Smooth muscle cell (in vitro differentiated cells): ENCODE measurements around the gene TBX1. TPM values are rescaled to one million over a fixed set of nuclear protein-coding genes. Genes with fewer than 3 reads are reported as not detected.

ENCODE experiments used
- DNase-seq: peaks from one replicate; lab custom pipeline; 2025; ENCODE audit not compliant: unreplicated experiment; lab: John Stamatoyannopoulos, UW
- H2AFZ ChIP-seq: fragments of 200-600 bp; sonication (generic); 2 replicates; pipeline ENCODE4 v1.6.0; 2016; ENCODE audit warnings: antibody characterized with exemption, low read depth, mild to moderate bottlenecking
- H3F3A ChIP-seq: fragments of 200-600 bp; sonication (generic); 2 replicates; pipeline ENCODE4 v1.6.0; 2017; ENCODE audit warnings: antibody characterized with exemption, low read depth
- H3K27ac ChIP-seq: fragments of 200-600 bp; sonication (generic); 2 replicates; pipeline ENCODE4 v1.5.1; 2016; ENCODE audit warnings: low read depth, mild to moderate bottlenecking
- H3K27me3 ChIP-seq: fragments of 200-600 bp; sonication (generic); 2 replicates; pipeline ENCODE4 v1.6.1; 2016; ENCODE audit warnings: low read depth, mild to moderate bottlenecking
- H3K36me3 ChIP-seq: fragments of 200-600 bp; sonication (generic); 2 replicates; pipeline ENCODE4 v1.5.1; 2016; ENCODE audit warnings: low read depth
- H3K4me1 ChIP-seq: fragments of 200-600 bp; sonication (generic); 2 replicates; pipeline ENCODE4 v1.5.1; 2016; ENCODE audit warnings: low read depth
- H3K4me2 ChIP-seq: fragments of 200-600 bp; sonication (generic); 2 replicates; pipeline ENCODE4 v1.6.0; 2016; ENCODE audit warnings: mild to moderate bottlenecking
- H3K4me3 ChIP-seq: fragments of 200-600 bp; sonication (generic); 2 replicates; pipeline ENCODE4 v1.5.1; 2016; ENCODE audit warnings: mild to moderate bottlenecking
- H3K79me2 ChIP-seq: fragments of 200-600 bp; sonication (generic); 2 replicates; pipeline ENCODE4 v1.6.0; 2016; ENCODE audit warnings: low read depth, mild to moderate bottlenecking
- H3K9ac ChIP-seq: fragments of 200-600 bp; sonication (generic); 2 replicates; pipeline ENCODE4 v1.6.0; 2016; ENCODE audit warnings: low read depth
- H3K9me3 ChIP-seq: fragments of 200-600 bp; sonication (generic); replicated peaks from 2 replicates; pipeline ENCODE4 v1.5.1; 2016; ENCODE audit warnings: low read depth
- H4K20me1 ChIP-seq: fragments of 200-600 bp; sonication (generic); 2 replicates; pipeline ENCODE4 v1.6.0; 2016; ENCODE audit warnings: low read depth
- CTCF ChIP-seq: fragments of 200-600 bp; sonication (generic); IDR thresholded peaks from 2 replicates; pipeline ENCODE4 v1.5.1; 2017; ENCODE audit warnings: borderline replicate concordance, mild to moderate bottlenecking, antibody characterized with exemption; ENCODE audit not compliant: insufficient read depth, poor library complexity, severe bottlenecking
- WGBS: methylation state at CpG from one replicate; pipeline ENCODE4 v1.1.7; 2016; ENCODE audit warnings: low lambda C conversion rate; 5-methylcytosine and 5-hydroxymethylcytosine counted together
- polyA plus RNA-seq: library from polyadenylated mRNA; unstranded; fragments of >200 nt; fragmentation: Nextera tagmentation; extraction: Ambion mirVana; gene quantifications from 2 replicates; pipeline ENCODE4 v1.2.1, GENCODE V29; 2016
- total RNA-seq: library from RNA; depleted of rRNA; stranded (reverse); fragments of >200 nt; gene quantifications from 2 replicates; pipeline ENCODE4 v1.2.3, GENCODE V29; 2014

The TBX1 gene
- total and polyA plus RNA-seq, 2 experiments from 2014 or later, result not detected

GRCh38 chr22:19798003-19798665 lies 37.6 kb downstream of the TBX1 start:
- no peak overlapping the region for H3K9ac ChIP-seq
- H3F3A ChIP-seq, result no peaks in the 10 kb centered on the region
- no peaks in the 10 kb centered on the region for H3K4me1 ChIP-seq
- no peak for TF ChIP-seq CTCF
- H3K36me3 ChIP-seq, result no peaks in the 10 kb centered on the region
- H2AFZ ChIP-seq, result no peak overlapping the region
- H3K4me3 ChIP-seq, result no peak overlapping the region
- H3K79me2 ChIP-seq, result no peaks in the 10 kb centered on the region
- WGBS, result 98% methylated on average over 19 of the region's 19 CpGs
- H3K4me2 ChIP-seq, result no peak overlapping the region
- H3K9me3 ChIP-seq, result no peaks in the 10 kb centered on the region
- no peak overlapping the region for H3K27ac ChIP-seq
- H3K27me3 ChIP-seq, result no peaks in the 10 kb centered on the region
- H4K20me1 ChIP-seq, result no peaks in the 10 kb centered on the region
- no peak for DNase-seq

- Histone ChIP-seq H3F3A (no peaks in the 10 kb centered on the region), H3K27ac (no peak overlapping the region), H2AFZ (no peak overlapping the region), H3K4me2 (no peak overlapping the region), H3K79me2 (no peaks in the 10 kb centered on the region), H3K9ac (no peak overlapping the region), H3K27me3 (no peaks in the 10 kb centered on the region), H3K4me1 (no peaks in the 10 kb centered on the region), H3K4me3 (no peak overlapping the region), H3K9me3 (no peaks in the 10 kb centered on the region), H3K36me3 (no peaks in the 10 kb centered on the region), H4K20me1 (no peaks in the 10 kb centered on the region)
- WGBS, result 89% methylated on average over 9 of the region's 9 CpGs
- no peak for DNase-seq
- TF ChIP-seq CTCF, result no peak
These were observed 38.3 kb downstream of the TBX1 start for GRCh38 chr22:19798891-19799293.

GRCh38 chr22:19799322-19800190 lies 39.0 kb downstream of the TBX1 start:
- Histone ChIP-seq H3K4me2 (no peak overlapping the region), H3K9ac (no peak overlapping the region)

More at GRCh38 chr22:19799322-19800190, 39.0 kb downstream of the TBX1 start:
- DNase-seq, result no peak
- no peaks in the 10 kb centered on the region for H4K20me1 ChIP-seq
- H3K27ac ChIP-seq, result no peak overlapping the region
- H3K9me3 ChIP-seq, result no peaks in the 10 kb centered on the region
- H3K79me2 ChIP-seq, result no peaks in the 10 kb centered on the region
- no peaks in the 10 kb centered on the region for H3F3A ChIP-seq
- no peaks in the 10 kb centered on the region for H3K27me3 ChIP-seq
- TF ChIP-seq CTCF, result no peak
- H3K36me3 ChIP-seq, result no peaks in the 10 kb centered on the region
- 67% methylated on average over 35 of the region's 35 CpGs for whole genome bisulfite sequencing
- H3K4me1 ChIP-seq, result no peaks in the 10 kb centered on the region
- no peak overlapping the region for H2AFZ ChIP-seq
- no peak overlapping the region for H3K4me3 ChIP-seq
